H1 (cell line): Measurements from ENCODE around the gene ZBTB25. TPM values are rescaled to one million over a fixed set of nuclear protein-coding genes. Genes with fewer than 3 reads are reported as not detected.

ENCODE experiments used
- CTCF ChIA-PET: fragments of 300-600 bp; sonication (Branson Sonifier 250); formaldehyde crosslinking; loops from one replicate; lab custom pipeline; 2021; ENCODE audit not compliant: partially characterized antibody; lab: Charles Lee
- POLR2A ChIA-PET: fragments of 300-600 bp; sonication (Branson Sonifier 250); formaldehyde crosslinking; loops from one replicate; lab custom pipeline; 2021; ENCODE audit warnings: inconsistent platforms; ENCODE audit not compliant: partially characterized antibody; lab: Charles Lee
- DNase-seq, 2 experiments: peaks; one replicate each; pipeline versions ENCODE4 v3.0.0 to v3.0.0-alpha.2; 2010 to 2022; ENCODE audit warnings: low spot score in 2 of 2, low read depth in 1 of 2, mixed read lengths in 1 of 2
- FAIRE-seq: peaks from 2 replicates; lab custom pipeline; 2011; peaks lifted over from hg19 to GRCh38; lab: Jason Lieb, UNC
- H2AFZ ChIP-seq: 2 replicates; pipeline ENCODE4 v1.8.1; 2012; ENCODE audit warnings: low read length, inconsistent platforms
- H2AK5ac ChIP-seq: 2 replicates; pipeline ENCODE4 v1.6.1; 2013; ENCODE audit warnings: low read depth, low read length
- H2BK120ac ChIP-seq: replicated peaks from 2 replicates; pipeline ENCODE3; 2013; ENCODE audit warnings: low read depth, low read length, inconsistent platforms
- H2BK12ac ChIP-seq: 2 replicates; pipeline ENCODE4 v1.6.1; 2013; ENCODE audit warnings: low read depth, low read length
- H2BK15ac ChIP-seq: 2 replicates; pipeline ENCODE4 v1.6.1; 2013; ENCODE audit warnings: low read length
- H2BK20ac ChIP-seq: 2 replicates; pipeline ENCODE4 v1.6.1; 2013; ENCODE audit warnings: low read length
- H2BK5ac ChIP-seq: 2 replicates; pipeline ENCODE4 v1.6.1; 2013; ENCODE audit warnings: low read depth, low read length
- H3K14ac ChIP-seq: 2 replicates; pipeline ENCODE4 v1.6.1; 2013; ENCODE audit warnings: inconsistent platforms; ENCODE audit not compliant: insufficient read length
- H3K18ac ChIP-seq: 2 replicates; pipeline ENCODE4 v1.6.1; 2013; ENCODE audit warnings: low read length; ENCODE audit errors: extremely low read depth
- H3K23ac ChIP-seq: 2 replicates; pipeline ENCODE4 v1.6.1; 2013; ENCODE audit warnings: inconsistent platforms; ENCODE audit not compliant: insufficient read length
- H3K23me2 ChIP-seq: 2 replicates; pipeline ENCODE4 v1.6.1; 2013; ENCODE audit warnings: low read depth, low read length
- H3K27ac ChIP-seq: 2 replicates; pipeline ENCODE4 v1.6.1; 2011; ENCODE audit warnings: low read depth, low read length, inconsistent platforms
- H3K27me3 ChIP-seq, 4 experiments: replicated peaks in 1 of 4; 1 replicate in 1 of 4; 2 replicates in 3 of 4; pipeline versions ENCODE4 v1.6.1 to v1.8.1; 2011 to 2013; ENCODE audit warnings: low read length in 3 of 4, mild to moderate bottlenecking in 3 of 4, inconsistent platforms in 2 of 4, mixed read lengths in 2 of 4, moderate library complexity in 1 of 4; ENCODE audit not compliant: control insufficient read depth in 3 of 4, insufficient read depth in 3 of 4; ENCODE audit errors: extremely low read depth in 1 of 4
- H3K36me3 ChIP-seq, 4 experiments: 2 replicates each; pipeline versions ENCODE4 v1.6.1 to v1.8.1; 2011 to 2013; ENCODE audit warnings: mild to moderate bottlenecking in 4 of 4, low read length in 3 of 4, moderate library complexity in 2 of 4, control low read depth in 1 of 4, inconsistent platforms in 1 of 4; ENCODE audit not compliant: insufficient read depth in 4 of 4, control insufficient read depth in 2 of 4
- H3K4ac ChIP-seq: replicated peaks from 2 replicates; pipeline ENCODE3; 2013; ENCODE audit warnings: low read length, low read depth, mixed read lengths, inconsistent platforms; ENCODE audit not compliant: insufficient read length
- H3K4me1 ChIP-seq, 4 experiments: replicated peaks in 1 of 4; 1 replicate in 1 of 4; 2 replicates in 3 of 4; pipeline versions ENCODE4 v1.6.1 to v1.8.1; 2011 to 2013; ENCODE audit warnings: low read length in 3 of 4, inconsistent platforms in 2 of 4, mixed read lengths in 1 of 4; ENCODE audit not compliant: insufficient read depth in 4 of 4, control insufficient read depth in 3 of 4
- H3K4me2 ChIP-seq, 2 experiments: 2 replicates each; pipeline versions ENCODE4 v1.6.1 to v1.8.1; 2011 to 2013; ENCODE audit warnings: low read depth in 2 of 2, low read length in 2 of 2, control low read depth in 1 of 2, inconsistent platforms in 1 of 2, mild to moderate bottlenecking in 1 of 2; ENCODE audit not compliant: insufficient read depth in 1 of 2
- H3K4me3 ChIP-seq, 4 experiments: fragments of 200-600, 300-600 bp in 1 of 4; sonication (generic), shearing (Covaris generic), sonication (Bioruptor Twin) in 1 of 4; 2 replicates each; pipeline versions ENCODE4 v1.5.1 to v1.8.1; 2011 to 2016; ENCODE audit warnings: low read length in 4 of 4, low read depth in 3 of 4, control low read depth in 2 of 4, inconsistent platforms in 2 of 4, mild to moderate bottlenecking in 2 of 4, mixed read lengths in 1 of 4, moderate library complexity in 1 of 4; ENCODE audit not compliant: insufficient read depth in 2 of 4; ENCODE audit errors: extremely low read depth in 1 of 4
- H3K56ac ChIP-seq: replicated peaks from 2 replicates; pipeline ENCODE3; 2013; ENCODE audit warnings: low read depth, mild to moderate bottlenecking, mixed read lengths, low read length, inconsistent platforms; ENCODE audit not compliant: insufficient read length
- H3K79me1 ChIP-seq: 2 replicates; pipeline ENCODE4 v1.6.1; 2013; ENCODE audit warnings: low read depth, low read length, control low read depth
- H3K79me2 ChIP-seq, 2 experiments: 2 replicates each; pipeline versions ENCODE4 v1.6.1 to v1.8.1; 2012 to 2013; ENCODE audit warnings: low read length in 2 of 2, mild to moderate bottlenecking in 2 of 2, inconsistent platforms in 1 of 2; ENCODE audit not compliant: insufficient read depth in 2 of 2, control insufficient read depth in 1 of 2
- H3K9ac ChIP-seq, 4 experiments: replicated peaks in 1 of 4; 1 replicate in 1 of 4; 2 replicates in 3 of 4; pipeline versions ENCODE4 v1.6.1 to v1.8.1; 2011 to 2013; ENCODE audit warnings: low read depth in 3 of 4, low read length in 3 of 4, control low read depth in 2 of 4, mild to moderate bottlenecking in 2 of 4, moderate library complexity in 2 of 4, inconsistent platforms in 1 of 4; ENCODE audit errors: extremely low read depth in 1 of 4
- H3K9me3 ChIP-seq, 2 experiments: 2 replicates each; pipeline versions ENCODE4 v1.6.1 to v1.8.1; 2012 to 2013; ENCODE audit warnings: mild to moderate bottlenecking in 2 of 2, moderate library complexity in 2 of 2, control low read depth in 1 of 2, inconsistent platforms in 1 of 2, low read depth in 1 of 2, low read length in 1 of 2, mixed read lengths in 1 of 2; ENCODE audit not compliant: insufficient read depth in 2 of 2
- H4K20me1 ChIP-seq, 2 experiments: replicated peaks in 1 of 2; 2 replicates each; pipeline versions ENCODE3 to v1.8.1; 2011 to 2013; ENCODE audit warnings: inconsistent platforms in 2 of 2, low read length in 2 of 2, mild to moderate bottlenecking in 1 of 2; ENCODE audit not compliant: insufficient read depth in 2 of 2, control insufficient read depth in 1 of 2
- H4K5ac ChIP-seq: 2 replicates; pipeline ENCODE4 v1.6.1; 2013; ENCODE audit warnings: low read length, low read depth, mixed read lengths, inconsistent platforms; ENCODE audit not compliant: insufficient read length
- H4K8ac ChIP-seq: 2 replicates; pipeline ENCODE4 v1.8.0; 2013; ENCODE audit warnings: mild to moderate bottlenecking, moderate library complexity, low read length, inconsistent platforms; ENCODE audit not compliant: insufficient read depth; ENCODE audit errors: extremely low read depth
- H4K91ac ChIP-seq: replicated peaks from 2 replicates; pipeline ENCODE3; 2013; ENCODE audit warnings: low read length, mixed read lengths, inconsistent platforms; ENCODE audit not compliant: insufficient read length
- GABPA ChIP-seq: IDR thresholded peaks from 2 replicates; pipeline ENCODE4 v1.6.1; 2011; ENCODE audit warnings: mild to moderate bottlenecking, low read length, moderate library complexity, borderline replicate concordance; ENCODE audit not compliant: insufficient read depth
- HDAC6 ChIP-seq: IDR thresholded peaks from one replicate; pipeline ENCODE4 v1.7.1; 2012; ENCODE audit warnings: low read depth, mild to moderate bottlenecking, inconsistent platforms, low read length, moderate library complexity
- KDM5A ChIP-seq: fragments of 200-600 bp; IDR thresholded peaks from 2 replicates; pipeline ENCODE4 v1.7.1; 2012; ENCODE audit warnings: mild to moderate bottlenecking, low read length, inconsistent platforms, mixed read lengths
- NRF1 ChIP-seq: IDR thresholded peaks from 2 replicates; pipeline ENCODE4 v1.6.1; 2011; ENCODE audit warnings: mild to moderate bottlenecking, low read depth, low read length, improper control_type of control experiment
- POLR2A ChIP-seq, 2 experiments: IDR thresholded peaks; 1 replicate in 1 of 2; 2 replicates in 1 of 2; pipeline ENCODE4 v1.6.1; 2011; ENCODE audit warnings: low read depth in 2 of 2, low read length in 2 of 2, mild to moderate bottlenecking in 2 of 2; ENCODE audit errors: control extremely low read depth in 1 of 2
- POLR2AphosphoS5 ChIP-seq: IDR thresholded peaks from 2 replicates; pipeline ENCODE4 v1.6.1; 2011; ENCODE audit warnings: low read depth, low read length
- SIN3A ChIP-seq, 2 experiments: IDR thresholded peaks in 1 of 2; conservative IDR thresholded peaks in 1 of 2; 2 replicates each; pipeline ENCODE4 v1.6.1; 2011 to 2012; ENCODE audit warnings: low read length in 2 of 2, improper control_type of control experiment in 1 of 2, low read depth in 1 of 2, mild to moderate bottlenecking in 1 of 2
- SIRT6 ChIP-seq: IDR thresholded peaks from one replicate; pipeline ENCODE4 v1.7.1; 2012; ENCODE audit warnings: low read length, inconsistent platforms
- SIX5 ChIP-seq: IDR thresholded peaks from 2 replicates; pipeline ENCODE4 v1.6.1; 2011; ENCODE audit warnings: mild to moderate bottlenecking, low read depth, low read length
- SP1 ChIP-seq: IDR thresholded peaks from 2 replicates; pipeline ENCODE4 v1.6.1; 2011; ENCODE audit warnings: low read depth, low read length
- TAF7 ChIP-seq: optimal IDR thresholded peaks from 2 replicates; pipeline ENCODE3; 2011; ENCODE audit warnings: low read depth, mild to moderate bottlenecking, inconsistent platforms, low read length, moderate library complexity, borderline replicate concordance
- WGBS, 2 experiments: shearing (Covaris generic) in 1 of 2; methylation state at CpG; one replicate each; pipeline versions ENCODE4 v1.1.6 to v1.1.7; 2013 to 2015; ENCODE audit warnings: low lambda C conversion rate in 2 of 2, mixed read lengths in 2 of 2, inconsistent platforms in 1 of 2, low coverage in 1 of 2, missing lambda C conversion rate in 1 of 2; ENCODE audit not compliant: insufficient replicate concordance in 2 of 2, insufficient coverage in 1 of 2, insufficient read length in 1 of 2; ENCODE audit errors: extremely low coverage in 1 of 2, missing lambda C conversion rate in 1 of 2; 5-methylcytosine and 5-hydroxymethylcytosine counted together
- polyA plus RNA-seq, 7 experiments: library from polyadenylated mRNA; depleted of rRNA in 3 of 7; stranded (reverse) in 5 of 7; unstranded in 2 of 7; fragments of >200 nt in 5 of 7; fragments of 200-250 nt in 2 of 7; gene quantifications; 1 replicate in 5 of 7; 2 replicates in 1 of 7; 4 replicates in 1 of 7; pipeline versions ENCODE4 v1.2.1 to v1.2.3, GENCODE V29; 2011 to 2013; ENCODE audit warnings: missing spikeins in 2 of 7, mixed read lengths in 2 of 7
- total RNA-seq: library from RNA; stranded (reverse); fragmentation: NEBNext Ultra II Directional; extraction: Animal tissue kit (Norgen Biotek cat#: 25700); gene quantifications from 2 replicates; pipeline ENCODE4 v1.2.1, GENCODE V29; 2021
- TF ChIP-seq, protein P1 (sequence below): IDR thresholded peaks from 2 replicates; pipeline ENCODE4 v1.6.1; 2012; ENCODE audit warnings: inconsistent platforms

Gene ZBTB25
- total and polyA plus RNA-seq, 2 of the 8 experiments (the other 6 are each of a cell fraction or from before 2014, with no cell fraction given) = 5.4 to 11.4 TPM

DNA sequence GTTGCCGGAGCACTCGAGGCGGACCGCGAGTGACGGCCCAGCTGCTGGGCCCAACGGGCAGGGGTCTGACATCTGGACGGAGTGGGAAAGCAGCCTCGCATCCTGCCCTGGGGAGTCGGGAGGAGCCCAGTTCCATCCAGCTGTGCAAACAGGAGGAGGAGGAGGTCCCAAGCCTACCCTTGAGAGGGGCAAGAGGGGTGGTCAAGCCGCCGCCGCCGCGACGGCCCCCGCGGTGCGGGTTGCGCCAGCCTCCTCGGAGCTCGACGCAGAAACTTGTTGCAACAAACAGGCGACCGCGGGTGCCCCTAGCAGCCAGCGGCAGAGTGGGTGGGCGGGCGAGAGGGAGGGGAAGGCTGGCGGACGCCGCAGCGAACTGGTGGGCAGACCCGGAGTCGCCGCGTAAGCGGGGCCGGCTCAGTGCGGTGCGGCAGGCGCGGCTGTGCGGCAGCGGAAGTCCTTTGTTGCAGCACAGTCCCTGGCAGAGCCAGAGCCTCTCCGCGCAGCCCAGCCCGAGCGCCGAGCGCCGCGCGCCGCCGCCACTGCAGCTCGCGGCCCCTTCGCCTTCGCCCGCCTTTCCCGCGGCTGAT lies 765 bp upstream of the ZBTB25 start, which contains the start of gene ZBTB1:
Gene ZBTB1, plus strand, starts transcription at position 461 of the 587 bp plus-strand sequence. CDS start 16,735 bp downstream, outside the sequence.
- no peak within 1 kb of the TSS for H2AFZ ChIP-seq
- peak within 1 kb of the TSS; percentile 84 for H3K14ac ChIP-seq
- H3K79me1 ChIP-seq = peaks cover 6% of the 10 kb centered on the region
- H3K9ac ChIP-seq = peak within 1 kb of the TSS; percentile 95 to 98 (median 96)
- H3K9me3 ChIP-seq = no peaks in the 10 kb centered on the region
- peak within 1 kb of the TSS; percentile 96 for H2BK5ac ChIP-seq
- peak within 1 kb of the TSS; percentile 68 to 93 (median 78) for H3K4me3 ChIP-seq
- H2BK20ac ChIP-seq = no peak within 1 kb of the TSS
- peak within 1 kb of the TSS; percentile 99 for H4K91ac ChIP-seq
- peak within 1 kb of the TSS; percentile 89; the same call in 1 of the 2 replicates for H2AK5ac ChIP-seq
- peak within 1 kb of the TSS; percentile 96 for H3K27ac ChIP-seq
- H3K56ac ChIP-seq = peak within 1 kb of the TSS; percentile 94
- peak within 1 kb of the TSS; percentile 99 for H4K5ac ChIP-seq
- H3K36me3 ChIP-seq = no peaks in the 10 kb centered on the region
- H2BK12ac ChIP-seq = peak within 1 kb of the TSS; percentile 77; the same call in 1 of the 2 replicates
- FAIRE-seq (no peak), DNase-seq (peak; percentile 63 to 84)
- no peaks in the 10 kb centered on the region for H3K27me3 ChIP-seq
- 0 out of 2 replicates have a peak within 1 kb of the TSS, but pooled peaks have one; percentile 67 for H2BK15ac ChIP-seq
- H3K23me2 ChIP-seq = peaks cover 19% of the 10 kb centered on the region
- H3K18ac ChIP-seq = peak within 1 kb of the TSS; percentile 99
- H3K23ac ChIP-seq = no peak within 1 kb of the TSS
- WGBS, 2 experiments = 0% methylated on average over 50 of the region's 63 CpGs; no CpG with 5 or more reads in 1 of the 2 experiments
- H4K20me1 ChIP-seq = peaks cover 3 to 6% of the 10 kb centered on the region in 2 experiments
- H3K79me2 ChIP-seq = peaks cover 11 to 73% of the 10 kb centered on the region in 2 experiments; a peak in 3 of 4 replicates
- peaks cover 2 to 16% (median 12%) of the 10 kb centered on the region in 4 experiments; a peak in 5 of 7 replicates for H3K4me1 ChIP-seq
- H2BK120ac ChIP-seq = peak within 1 kb of the TSS; percentile 77
- CTCF ChIA-PET = interaction anchor here (0.5 to 1.4 kb wide), 5 partner anchors 12 to 406 kb away, joined by 3 to 6 read pairs (median 3); no protein-coding TSS in a partner anchor
- peak within 1 kb of the TSS; percentile 97 for H3K4me2 ChIP-seq
- POLR2A ChIA-PET = interaction anchor here (0.8 to 4.4 kb wide), 46 partner anchors 9 to 262 kb away, joined by 3 to 52 read pairs (median 4); partner anchors contain the start of genes AKAP5, HSPA2 and MTHFD1
- peak within 1 kb of the TSS; percentile 99 for H4K8ac ChIP-seq
- H3K4ac ChIP-seq = peak within 1 kb of the TSS; percentile 98
- TF ChIP-seq HDAC6 = no peak
- no peak for TF ChIP-seq SIRT6
- peak; percentile 64 to 96 for TF ChIP-seq POLR2A (IDR thresholded peaks at IDR 0.05; ENCODE audit: control extremely low read depth in 1 of 2, low read depth in 2 of 2, low read length in 2 of 2)
- TF ChIP-seq SIN3A (conservative IDR thresholded peaks at IDR 0.05 in 1 of 2, IDR thresholded peaks at IDR 0.05 in 1 of 2; ENCODE audit: low read depth in 1 of 2, low read length in 2 of 2) = 0 out of 4 replicates have a peak, but pooled peaks of 1 of the 2 experiments have one; percentile 6
- no peak for TF ChIP-seq NRF1
- peak; percentile 89 for TF ChIP-seq POLR2AphosphoS5
- no peak for TF ChIP-seq SP1
- TF ChIP-seq, protein P1, sequence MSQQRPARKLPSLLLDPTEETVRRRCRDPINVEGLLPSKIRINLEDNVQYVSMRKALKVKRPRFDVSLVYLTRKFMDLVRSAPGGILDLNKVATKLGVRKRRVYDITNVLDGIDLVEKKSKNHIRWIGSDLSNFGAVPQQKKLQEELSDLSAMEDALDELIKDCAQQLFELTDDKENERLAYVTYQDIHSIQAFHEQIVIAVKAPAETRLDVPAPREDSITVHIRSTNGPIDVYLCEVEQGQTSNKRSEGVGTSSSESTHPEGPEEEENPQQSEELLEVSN = 0 out of 2 replicates have a peak, but pooled peaks have one; percentile 36
- no peak for TF ChIP-seq SIX5
- TF ChIP-seq TAF7 = peak; percentile 14
- TF ChIP-seq KDM5A = no peak
- 0 out of 2 replicates have a peak, but pooled peaks have one; percentile 8 for TF ChIP-seq GABPA
